SH-SY5Y (cell line): ENCODE measurements around the gene POU2F2.

Experiments
- GATA2 ChIP-seq: IDR thresholded peaks from 2 replicates; pipeline ENCODE4 v1.6.1; 2011; ENCODE audit warnings: mild to moderate bottlenecking, low read depth, low read length
- GATA3 ChIP-seq: IDR thresholded peaks from 2 replicates; pipeline ENCODE4 v1.6.1; 2011; ENCODE audit warnings: low read depth, mild to moderate bottlenecking, low read length, moderate library complexity

DNA sequence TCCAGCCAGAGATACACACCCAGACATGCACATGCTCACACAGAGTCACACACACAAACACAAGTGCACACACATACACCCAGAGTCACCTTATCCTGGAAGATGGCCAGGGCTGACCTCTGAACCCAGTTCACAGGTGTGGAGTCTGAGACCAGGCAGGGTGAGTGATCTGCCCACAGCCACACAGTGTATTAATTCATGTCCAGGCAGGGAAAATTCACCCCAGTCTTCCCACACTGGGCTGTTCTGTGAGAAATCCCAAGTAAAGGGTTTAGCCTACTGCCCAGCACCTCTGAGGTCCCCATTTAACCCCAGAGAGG lies 2.0 kb downstream of the POU2F2 start:
- no peak for TF ChIP-seq GATA2
- TF ChIP-seq GATA3, result no peak
